ENCODE results near the gene TTC28.
"Not testable (repeated sequence)": the region's sequence is repeated elsewhere in the genome, so short reads cannot be mapped to it uniquely, and the experiment has no call there.

TTC28 gene

DNA sequence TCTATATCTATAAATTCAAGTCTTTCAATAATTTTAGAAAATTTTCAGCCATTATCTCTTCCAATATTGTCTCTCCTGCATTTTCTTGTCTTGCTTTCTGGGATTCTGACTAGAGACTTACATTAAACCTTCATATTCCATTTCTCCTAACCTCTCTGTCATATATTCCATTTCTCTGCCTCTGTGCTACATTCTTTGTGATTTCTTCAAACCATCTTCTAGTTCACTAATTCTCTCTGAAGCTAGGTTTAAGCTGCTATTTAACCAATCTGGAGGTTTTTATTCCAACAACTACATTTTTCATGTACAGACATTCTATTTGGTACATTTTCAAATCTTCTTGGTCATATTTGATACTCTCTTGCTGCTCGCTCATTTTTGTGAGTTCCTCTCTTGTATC is 122.5 kb downstream of the TTC28 start:
- Histone ChIP-seq H2AFZ (ENCODE audit: low read depth, low read length, severe bottlenecking) (no peak overlapping the region), H3K9me3 (ENCODE audit: insufficient read depth, low read length) (0 out of 2 replicates have a peak, but pooled peaks cover 4% of the 10 kb centered on the region), H3K27me3 (ENCODE audit: low read length) (no peaks in the 10 kb centered on the region), H3K36me3 (ENCODE audit: low read length) (no peaks in the 10 kb centered on the region), H3K4me3 (ENCODE audit: insufficient read depth, low read length, poor library complexity, severe bottlenecking) (no peak overlapping the region), H3K27ac (ENCODE audit: low read depth, low read length) (no peak overlapping the region), H3K4me2 (ENCODE audit: low read depth, low read length, poor library complexity, severe bottlenecking) (no peak overlapping the region), H3K9me2 (replicated peaks; ENCODE audit: insufficient read depth, low read length) (no peaks in the 10 kb centered on the region), H3K9ac (ENCODE audit: low read length) (no peak overlapping the region), H3F3A (ENCODE audit: insufficient read depth) (no peaks in the 10 kb centered on the region), H3K79me2 (ENCODE audit: insufficient read depth, low read length) (no peaks in the 10 kb centered on the region), H4K20me1 (ENCODE audit: low read depth, low read length) (no peaks in the 10 kb centered on the region)
- TF ChIP-seq, protein P1, sequence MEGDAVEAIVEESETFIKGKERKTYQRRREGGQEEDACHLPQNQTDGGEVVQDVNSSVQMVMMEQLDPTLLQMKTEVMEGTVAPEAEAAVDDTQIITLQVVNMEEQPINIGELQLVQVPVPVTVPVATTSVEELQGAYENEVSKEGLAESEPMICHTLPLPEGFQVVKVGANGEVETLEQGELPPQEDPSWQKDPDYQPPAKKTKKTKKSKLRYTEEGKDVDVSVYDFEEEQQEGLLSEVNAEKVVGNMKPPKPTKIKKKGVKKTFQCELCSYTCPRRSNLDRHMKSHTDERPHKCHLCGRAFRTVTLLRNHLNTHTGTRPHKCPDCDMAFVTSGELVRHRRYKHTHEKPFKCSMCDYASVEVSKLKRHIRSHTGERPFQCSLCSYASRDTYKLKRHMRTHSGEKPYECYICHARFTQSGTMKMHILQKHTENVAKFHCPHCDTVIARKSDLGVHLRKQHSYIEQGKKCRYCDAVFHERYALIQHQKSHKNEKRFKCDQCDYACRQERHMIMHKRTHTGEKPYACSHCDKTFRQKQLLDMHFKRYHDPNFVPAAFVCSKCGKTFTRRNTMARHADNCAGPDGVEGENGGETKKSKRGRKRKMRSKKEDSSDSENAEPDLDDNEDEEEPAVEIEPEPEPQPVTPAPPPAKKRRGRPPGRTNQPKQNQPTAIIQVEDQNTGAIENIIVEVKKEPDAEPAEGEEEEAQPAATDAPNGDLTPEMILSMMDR (IDR thresholded peaks at IDR 0.05; ENCODE audit: insufficient read depth, low read length, poor library complexity, severe bottlenecking), result no peak
- no peak for TF ChIP-seq EZH2phosphoT487 (conservative IDR thresholded peaks at IDR 0.05; ENCODE audit: low read length)

DNA sequence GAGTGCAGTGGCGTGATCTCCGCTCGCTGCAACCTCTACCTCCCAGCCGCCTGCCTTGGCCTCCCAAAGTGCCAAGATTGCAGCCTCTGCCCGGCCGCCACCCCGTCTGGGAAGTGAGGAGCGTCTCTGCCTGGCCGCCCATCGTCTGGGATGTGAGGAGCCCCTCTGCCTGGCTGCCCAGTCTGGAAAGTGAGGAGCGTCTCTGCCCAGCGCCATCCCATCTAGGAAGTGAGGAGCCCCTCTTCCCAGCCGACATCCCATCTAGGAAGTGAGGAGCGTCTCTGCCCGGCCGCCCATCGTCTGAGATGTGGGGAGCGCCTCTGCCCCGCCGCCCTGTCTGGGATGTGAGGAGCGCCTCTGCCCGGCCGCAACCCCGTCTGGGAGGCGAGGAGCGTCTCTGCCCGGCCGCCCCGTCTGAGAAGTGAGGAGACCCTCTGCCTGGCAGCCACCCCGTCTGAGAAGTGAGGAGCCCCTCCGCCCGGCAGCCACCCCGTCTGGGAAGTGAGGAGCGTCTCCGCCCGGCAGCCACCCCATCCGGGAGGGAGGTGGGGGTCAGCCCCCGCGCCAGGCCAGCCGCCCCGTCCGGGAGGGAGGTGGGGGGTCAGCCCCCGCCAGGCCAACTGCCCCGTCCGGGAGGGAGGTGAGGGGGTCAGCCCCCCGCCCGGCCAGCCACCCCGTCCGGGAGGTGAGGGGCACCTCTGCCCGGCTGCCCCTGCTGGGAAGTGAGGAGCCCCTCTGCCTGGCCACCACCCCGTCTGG is 126.4 kb downstream of the TTC28 start:
- H3K36me3 ChIP-seq (ENCODE audit: low read length); H3K9me2 ChIP-seq (replicated peaks; ENCODE audit: insufficient read depth, low read length); H3K9me3 ChIP-seq (ENCODE audit: insufficient read depth, low read length); H3K4me2 ChIP-seq (ENCODE audit: low read depth, low read length, poor library complexity, severe bottlenecking); H2AFZ ChIP-seq (ENCODE audit: low read depth, low read length, severe bottlenecking); H3K27ac ChIP-seq (ENCODE audit: low read depth, low read length); H3F3A ChIP-seq (ENCODE audit: insufficient read depth); H4K20me1 ChIP-seq (ENCODE audit: low read depth, low read length); H3K4me3 ChIP-seq (ENCODE audit: insufficient read depth, low read length, poor library complexity, severe bottlenecking); H3K79me2 ChIP-seq (ENCODE audit: insufficient read depth, low read length); H3K27me3 ChIP-seq (ENCODE audit: low read length); H3K9ac ChIP-seq (ENCODE audit: low read length): not testable (repeated sequence)

DNA sequence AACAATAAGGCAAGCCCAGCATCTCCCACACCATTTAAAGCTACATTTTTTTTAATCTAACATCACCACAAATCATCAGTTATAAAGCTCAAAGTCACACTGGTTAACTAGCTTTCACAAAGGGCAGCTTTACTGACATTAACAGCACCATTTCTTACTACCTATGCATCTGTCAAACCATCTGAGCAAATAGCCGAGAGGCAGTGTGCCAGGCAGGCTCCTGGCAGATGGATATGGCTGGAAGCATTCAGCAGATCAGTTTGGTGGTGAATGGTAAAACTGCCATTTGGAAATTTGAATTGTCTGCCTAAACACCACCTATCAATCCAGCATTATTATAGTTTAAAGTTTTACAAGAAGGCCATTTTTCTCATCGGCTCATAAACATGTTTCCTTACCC is 131.2 kb downstream of the TTC28 start:
- TF ChIP-seq EZH2phosphoT487 (conservative IDR thresholded peaks at IDR 0.05; ENCODE audit: low read length), result no peak
- Histone ChIP-seq H3F3A (ENCODE audit: insufficient read depth) (no peaks in the 10 kb centered on the region), H3K27me3 (ENCODE audit: low read length) (no peaks in the 10 kb centered on the region), H4K20me1 (ENCODE audit: low read depth, low read length) (no peaks in the 10 kb centered on the region), H3K27ac (ENCODE audit: low read depth, low read length) (no peak overlapping the region), H3K9ac (ENCODE audit: low read length) (no peak overlapping the region), H3K36me3 (ENCODE audit: low read length) (no peaks in the 10 kb centered on the region), H3K9me3 (ENCODE audit: insufficient read depth, low read length) (no peaks in the 10 kb centered on the region), H3K4me3 (ENCODE audit: insufficient read depth, low read length, poor library complexity, severe bottlenecking) (no peak overlapping the region), H3K4me2 (ENCODE audit: low read depth, low read length, poor library complexity, severe bottlenecking) (no peak overlapping the region), H3K9me2 (replicated peaks; ENCODE audit: insufficient read depth, low read length) (no peaks in the 10 kb centered on the region), H3K79me2 (ENCODE audit: insufficient read depth, low read length) (no peaks in the 10 kb centered on the region), H2AFZ (ENCODE audit: low read depth, low read length, severe bottlenecking) (no peak overlapping the region)

DNA sequence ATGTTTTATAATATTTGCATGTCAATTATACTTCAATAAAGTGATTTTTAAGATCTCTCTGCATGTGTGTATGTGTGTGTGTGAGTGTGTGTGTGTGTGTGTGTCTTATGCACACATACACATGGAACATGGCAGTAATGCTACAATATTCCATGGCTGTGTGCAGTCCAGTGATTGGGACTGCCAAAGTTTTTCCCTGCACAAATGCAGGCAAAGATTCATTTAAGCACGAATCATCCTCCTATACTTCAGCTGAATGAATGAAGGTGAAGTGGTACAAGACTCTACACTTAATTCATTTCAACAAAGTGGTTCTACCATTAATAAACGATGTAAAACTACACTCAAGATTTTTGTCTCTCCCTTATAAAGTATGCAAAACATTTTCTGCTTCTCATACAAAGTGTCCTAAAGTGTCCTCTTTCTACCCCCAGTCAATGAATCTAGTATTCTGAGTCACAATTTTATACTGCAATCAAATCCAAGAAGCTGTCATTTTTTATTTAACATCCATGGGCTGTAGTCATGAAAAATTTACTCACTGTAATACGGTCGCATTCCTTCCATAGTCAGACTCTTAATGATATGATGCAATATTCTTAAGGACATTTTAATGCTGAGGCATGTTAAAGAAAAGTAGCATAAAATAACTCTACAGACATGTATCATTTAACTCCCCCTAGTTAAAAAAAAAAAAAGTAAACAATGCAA is 132.4 kb downstream of the TTC28 start:
- Histone ChIP-seq H2AFZ (ENCODE audit: low read depth, low read length, severe bottlenecking) (no peak overlapping the region), H3K9me3 (ENCODE audit: insufficient read depth, low read length) (no peaks in the 10 kb centered on the region), H3K36me3 (ENCODE audit: low read length) (no peaks in the 10 kb centered on the region), H3K79me2 (ENCODE audit: insufficient read depth, low read length) (no peaks in the 10 kb centered on the region), H3K9ac (ENCODE audit: low read length) (no peak overlapping the region), H3F3A (ENCODE audit: insufficient read depth) (no peaks in the 10 kb centered on the region), H3K27ac (ENCODE audit: low read depth, low read length) (no peak overlapping the region), H4K20me1 (ENCODE audit: low read depth, low read length) (no peaks in the 10 kb centered on the region), H3K4me2 (ENCODE audit: low read depth, low read length, poor library complexity, severe bottlenecking) (no peak overlapping the region), H3K4me3 (ENCODE audit: insufficient read depth, low read length, poor library complexity, severe bottlenecking) (no peak overlapping the region), H3K9me2 (replicated peaks; ENCODE audit: insufficient read depth, low read length) (no peaks in the 10 kb centered on the region), H3K27me3 (ENCODE audit: low read length) (no peaks in the 10 kb centered on the region)
- TF ChIP-seq EZH2phosphoT487 (conservative IDR thresholded peaks at IDR 0.05; ENCODE audit: low read length), result no peak
- TF ChIP-seq, protein P1 (IDR thresholded peaks at IDR 0.05; ENCODE audit: insufficient read depth, low read length, poor library complexity, severe bottlenecking), result no peak

All from SU-DHL-6 (cell line).